Activated CD8-positive, alpha-beta T cell treated with anti-CD3 and anti-CD28 coated beads for 36 hours (primary cell): ENCODE results near the gene ANKRD52. TPM values are rescaled to one million over a fixed set of nuclear protein-coding genes. Genes with fewer than 3 reads are reported as not detected.

Source experiments
- ATAC-seq: fragments of 200-7000 bp; cut with Tn5 transposase; one replicate; pipeline ENCODE4 v1.10.0; 2021; ENCODE audit warnings: mild to moderate bottlenecking, moderate library complexity
- CTCF ChIA-PET: fragments of 350-600 bp; sonication (Branson Sonifier 250); formaldehyde crosslinking; loops from one replicate; lab custom pipeline; 2021; ENCODE audit warnings: antibody characterized with exemption; lab: Charles Lee
- POLR2A ChIA-PET: fragments of 350-600 bp; sonication (Branson Sonifier 250); formaldehyde crosslinking; loops from one replicate; lab custom pipeline; 2021; ENCODE audit warnings: antibody characterized with exemption; lab: Charles Lee
- DNase-seq: peaks from one replicate; pipeline ENCODE4 v3.0.0-alpha.2; 2020
- H3K27ac Mint-ChIP-seq: one replicate; pipeline ENCODE4 v1.8.0; 2021; ENCODE audit warnings: mild to moderate bottlenecking, mixed read lengths
- H3K27me3 Mint-ChIP-seq: one replicate; pipeline ENCODE4 v1.8.0; 2021; ENCODE audit warnings: mixed read lengths
- H3K36me3 Mint-ChIP-seq: one replicate; pipeline ENCODE4 v1.8.0; 2021; ENCODE audit warnings: low read depth, mixed read lengths
- H3K4me1 Mint-ChIP-seq: one replicate; pipeline ENCODE4 v1.8.0; 2021; ENCODE audit warnings: low read depth, mixed read lengths
- H3K4me3 Mint-ChIP-seq: one replicate; pipeline ENCODE4 v1.8.0; 2021; ENCODE audit warnings: mild to moderate bottlenecking, moderate library complexity, mixed read lengths
- H3K9me3 Mint-ChIP-seq: one replicate; pipeline ENCODE4 v1.8.0; 2021; ENCODE audit warnings: mixed read lengths
- intact Hi-C: fragments of 100-400 bp; cut with micrococcal nuclease; formaldehyde crosslinking; loops from one replicate; pipeline ENCODE4 v1.10.0; 2022
- total RNA-seq, 2 experiments: library from RNA; stranded (reverse); gene quantifications; one replicate each; pipeline ENCODE4 v1.2.3, GENCODE V29; 2021
- TF ChIP-seq, protein P1 (sequence below): fragments of 200-600 bp; IDR thresholded peaks from one replicate; pipeline ENCODE4 v1.8.0; 2022; ENCODE audit warnings: antibody characterized with exemption, mild to moderate bottlenecking

The ANKRD52 gene
- total RNA-seq, 2 experiments from 2014 or later, result 23.3 to 31.3 TPM

DNA sequence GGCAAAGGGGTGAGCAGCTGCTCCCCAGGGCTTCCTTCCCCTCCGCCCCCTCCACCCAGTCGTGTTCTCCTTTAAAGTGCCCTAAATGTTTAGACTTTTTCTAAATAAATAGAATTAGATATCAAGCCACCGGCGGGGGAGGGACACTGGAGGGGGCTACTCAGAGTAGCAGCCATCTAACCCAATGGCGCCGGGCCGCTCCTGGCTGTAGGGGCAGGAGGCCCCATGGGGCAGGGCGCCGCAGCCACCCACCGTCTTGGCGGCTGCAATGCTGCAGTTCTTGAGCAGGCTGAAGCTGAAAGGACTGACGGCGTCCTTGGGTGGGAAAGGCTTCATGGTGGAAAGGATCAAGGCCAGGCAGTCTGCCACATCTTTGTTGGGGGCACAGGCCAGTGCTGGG, 15.2 kb downstream of the ANKRD52 start:
- H3K36me3 Mint-ChIP-seq, result peaks cover 19% of the 10 kb centered on the region
- TF ChIP-seq, protein P1, sequence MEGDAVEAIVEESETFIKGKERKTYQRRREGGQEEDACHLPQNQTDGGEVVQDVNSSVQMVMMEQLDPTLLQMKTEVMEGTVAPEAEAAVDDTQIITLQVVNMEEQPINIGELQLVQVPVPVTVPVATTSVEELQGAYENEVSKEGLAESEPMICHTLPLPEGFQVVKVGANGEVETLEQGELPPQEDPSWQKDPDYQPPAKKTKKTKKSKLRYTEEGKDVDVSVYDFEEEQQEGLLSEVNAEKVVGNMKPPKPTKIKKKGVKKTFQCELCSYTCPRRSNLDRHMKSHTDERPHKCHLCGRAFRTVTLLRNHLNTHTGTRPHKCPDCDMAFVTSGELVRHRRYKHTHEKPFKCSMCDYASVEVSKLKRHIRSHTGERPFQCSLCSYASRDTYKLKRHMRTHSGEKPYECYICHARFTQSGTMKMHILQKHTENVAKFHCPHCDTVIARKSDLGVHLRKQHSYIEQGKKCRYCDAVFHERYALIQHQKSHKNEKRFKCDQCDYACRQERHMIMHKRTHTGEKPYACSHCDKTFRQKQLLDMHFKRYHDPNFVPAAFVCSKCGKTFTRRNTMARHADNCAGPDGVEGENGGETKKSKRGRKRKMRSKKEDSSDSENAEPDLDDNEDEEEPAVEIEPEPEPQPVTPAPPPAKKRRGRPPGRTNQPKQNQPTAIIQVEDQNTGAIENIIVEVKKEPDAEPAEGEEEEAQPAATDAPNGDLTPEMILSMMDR, result no peak
- ATAC-seq (no peak), DNase-seq (no peak)
- CTCF ChIA-PET, result no interaction called here
- H3K4me1 Mint-ChIP-seq, result no peaks in the 10 kb centered on the region
- no peak overlapping the region for H3K27ac Mint-ChIP-seq
- POLR2A ChIA-PET, result interaction anchor here (0.7 kb wide), 1 partner anchor 125 kb away, joined by 3 read pairs; no protein-coding TSS in a partner anchor
- H3K27me3 Mint-ChIP-seq, result no peaks in the 10 kb centered on the region
- H3K9me3 Mint-ChIP-seq, result no peaks in the 10 kb centered on the region
- intact Hi-C loops, result no loop called here
- H3K4me3 Mint-ChIP-seq, result no peak overlapping the region

DNA sequence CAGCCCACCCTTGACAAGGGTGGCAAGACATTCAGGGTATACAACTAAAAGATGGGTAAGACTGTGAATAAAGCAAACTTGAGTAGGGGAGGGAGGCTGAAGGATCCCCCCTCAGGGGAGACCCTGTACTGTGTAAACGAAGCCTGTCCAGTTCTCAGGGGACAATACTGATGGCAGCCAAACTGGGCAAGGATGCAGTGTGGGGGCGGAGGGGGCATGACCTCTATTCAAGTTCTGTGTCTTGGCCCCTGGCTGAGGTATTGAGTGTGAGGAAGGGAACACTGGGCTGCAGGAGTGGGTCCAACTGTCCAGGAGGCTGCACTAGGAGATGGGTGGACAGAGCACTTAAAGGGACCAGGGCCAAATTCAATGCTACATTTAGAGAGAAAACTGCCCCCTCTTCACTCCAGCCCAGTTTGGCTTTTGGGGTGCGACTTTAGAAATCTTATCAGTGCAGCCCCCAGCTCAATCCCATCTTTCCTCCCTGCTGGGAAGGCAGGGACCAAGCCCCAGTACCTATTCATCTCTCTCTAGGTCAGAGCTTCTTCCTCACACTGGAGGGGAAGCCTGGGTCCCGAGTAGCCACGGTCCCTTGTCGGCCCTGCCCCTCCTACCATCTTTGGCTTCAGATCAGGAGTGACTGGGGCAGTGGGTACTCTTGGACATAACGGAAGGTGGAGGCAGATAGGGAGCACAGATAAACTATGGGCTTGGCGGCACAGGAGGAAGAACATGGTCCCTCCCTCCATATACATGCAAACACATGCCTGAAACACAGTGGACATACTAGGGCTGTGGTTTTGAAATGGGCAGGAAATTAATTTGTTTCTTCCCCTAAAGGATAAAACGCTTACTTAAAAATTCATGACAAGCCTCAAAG, 16.5 kb downstream of the ANKRD52 start:
- TF ChIP-seq, protein P1, result no peak
- DNase-seq, result no peak
- ATAC-seq, result no peak
- Mint-ChIP-seq H3K4me1 (no peaks in the 10 kb centered on the region), H3K4me3 (no peak overlapping the region), H3K27ac (no peak overlapping the region), H3K36me3 (peaks cover 17% of the 10 kb centered on the region), H3K9me3 (no peaks in the 10 kb centered on the region), H3K27me3 (no peaks in the 10 kb centered on the region)
- intact Hi-C loops, result no loop called here
- CTCF ChIA-PET, result no interaction called here
- POLR2A ChIA-PET, result interaction anchor here (1.3 kb wide), 1 partner anchor 11 kb away, joined by 3 read pairs; no protein-coding TSS in a partner anchor

DNA sequence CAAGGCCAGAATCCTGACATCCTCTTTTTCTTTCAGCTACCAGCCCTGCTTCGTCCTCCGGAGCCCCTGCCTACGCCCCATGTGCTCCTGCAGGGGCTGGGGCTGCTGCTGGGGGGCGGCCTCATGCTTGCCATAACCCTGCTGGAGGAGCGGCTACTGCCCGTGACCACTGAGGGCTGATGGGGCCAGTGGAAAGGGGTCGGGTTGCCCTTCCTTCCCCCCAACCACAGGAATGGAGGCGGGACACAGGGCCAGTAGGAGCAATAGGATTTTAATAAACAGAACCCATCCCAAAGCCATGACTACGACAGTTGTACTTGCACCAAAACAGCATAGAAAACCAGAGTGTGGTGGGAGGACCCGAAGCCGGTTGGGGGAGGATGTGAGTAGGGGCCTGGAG, 20.6 kb downstream of the ANKRD52 start:
- H3K36me3 Mint-ChIP-seq, result peaks cover 4% of the 10 kb centered on the region
- ChIA-PET POLR2A (interaction anchor here (0.6 to 1.1 kb wide), 2 partner anchors 57 to 66 kb away, joined by 3 read pairs; no protein-coding TSS in a partner anchor), CTCF (no interaction called here)
- intact Hi-C loops, result no loop called here
- no peaks in the 10 kb centered on the region for H3K9me3 Mint-ChIP-seq
- TF ChIP-seq, protein P1, result no peak
- H3K4me1 Mint-ChIP-seq, result no peaks in the 10 kb centered on the region
- H3K27me3 Mint-ChIP-seq, result no peaks in the 10 kb centered on the region
- no peak overlapping the region for H3K4me3 Mint-ChIP-seq
- no peak for ATAC-seq
- no peak overlapping the region for H3K27ac Mint-ChIP-seq
- no peak for DNase-seq

DNA sequence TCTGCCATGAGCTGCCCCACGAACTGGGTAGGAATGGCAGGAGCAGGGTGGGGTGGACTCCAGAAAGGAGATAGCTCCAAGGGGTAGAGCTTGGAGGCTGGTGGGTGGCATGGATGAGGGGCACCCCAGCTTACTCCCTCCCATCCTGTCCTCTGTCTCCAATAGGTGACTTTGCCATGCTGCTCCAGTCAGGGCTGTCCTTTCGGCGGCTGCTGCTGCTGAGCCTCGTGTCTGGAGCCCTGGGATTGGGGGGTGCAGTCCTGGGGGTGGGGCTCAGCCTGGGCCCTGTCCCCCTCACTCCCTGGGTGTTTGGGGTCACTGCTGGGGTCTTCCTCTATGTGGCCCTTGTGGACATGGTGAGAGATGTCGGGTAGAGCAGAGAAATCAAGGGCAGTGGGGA, 21.2 kb downstream of the ANKRD52 start:
- H3K27me3 Mint-ChIP-seq, result no peaks in the 10 kb centered on the region
- DNase-seq (no peak), ATAC-seq (no peak)
- H3K36me3 Mint-ChIP-seq, result peaks cover 2% of the 10 kb centered on the region
- CTCF ChIA-PET, result no interaction called here
- no peak overlapping the region for H3K27ac Mint-ChIP-seq
- POLR2A ChIA-PET, result interaction anchor here (0.6 to 1.6 kb wide), 4 partner anchors 15 to 65 kb away, joined by 3 to 5 read pairs (median 3); partner anchors contain the start of gene RNF41
- H3K4me1 Mint-ChIP-seq, result no peaks in the 10 kb centered on the region
- no peaks in the 10 kb centered on the region for H3K9me3 Mint-ChIP-seq
- TF ChIP-seq, protein P1, result no peak
- intact Hi-C loops, result no loop called here
- no peak overlapping the region for H3K4me3 Mint-ChIP-seq

DNA sequence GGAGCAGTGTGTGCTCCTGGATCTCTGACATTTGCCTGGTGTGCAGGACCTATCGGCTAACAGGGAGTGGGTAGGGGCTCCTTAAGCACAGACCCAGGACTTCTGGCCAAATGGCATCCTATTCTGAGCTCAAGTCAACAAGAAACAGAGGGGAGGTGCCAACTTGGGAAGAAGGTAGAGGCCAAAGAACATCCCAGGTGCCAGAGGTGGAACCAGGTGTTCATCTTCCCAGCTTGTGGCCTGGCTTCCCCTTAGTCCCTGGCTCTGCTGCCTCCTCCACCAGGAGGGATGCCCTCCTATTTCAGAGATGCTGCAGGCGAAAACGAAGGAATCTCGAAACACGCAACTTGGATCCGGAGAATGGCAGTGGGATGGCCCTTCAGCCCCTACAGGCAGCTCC, 22.1 kb downstream of the ANKRD52 start:
- ChIA-PET CTCF (no interaction called here), POLR2A (interaction anchor here (0.7 to 1.6 kb wide), 2 partner anchors 14 to 34 kb away, joined by 3 to 5 read pairs; partner anchors contain the start of gene RNF41)

More for the DNA sequence above, 22.1 kb downstream of the ANKRD52 start:
- intact Hi-C loops, result no loop called here
- DNase-seq, result no peak
- Mint-ChIP-seq H3K4me1 (no peaks in the 10 kb centered on the region), H3K9me3 (no peaks in the 10 kb centered on the region), H3K4me3 (no peak overlapping the region), H3K27me3 (no peaks in the 10 kb centered on the region), H3K36me3 (no peaks in the 10 kb centered on the region), H3K27ac (no peak overlapping the region)
- TF ChIP-seq, protein P1, result no peak
- no peak for ATAC-seq
